HG03520 (cell line): ENCODE data around the gene FOXP1.

ENCODE experiments used
- ATAC-seq: cut with Tn5 transposase; IDR thresholded peaks from one replicate; pipeline ENCODE4 v1.9.1; 2021; ENCODE audit warnings: mild to moderate bottlenecking, moderate library complexity; ENCODE audit not compliant: unreplicated experiment

Gene FOXP1

GRCh38 chr3:71003511-71003910 lies 580.0 kb downstream of the FOXP1 start:
- ATAC-seq: no peak

- no peak for ATAC-seq
These were observed 581.2 kb downstream of the FOXP1 start for GRCh38 chr3:71002298-71002697.

- no peak for ATAC-seq
These were observed 582.2 kb downstream of the FOXP1 start for GRCh38 chr3:71001303-71001830.

GRCh38 chr3:71000483-71000882 lies 583.0 kb downstream of the FOXP1 start:
- no peak for ATAC-seq

- ATAC-seq: no peak
These were observed 583.8 kb downstream of the FOXP1 start for GRCh38 chr3:70999730-71000129.

GRCh38 chr3:70996082-70996481 lies 587.4 kb downstream of the FOXP1 start:
- ATAC-seq: no peak

- ATAC-seq: no peak
These were observed 588.9 kb downstream of the FOXP1 start for GRCh38 chr3:70994644-70995043.

- no peak for ATAC-seq
These were observed 590.8 kb downstream of the FOXP1 start for GRCh38 chr3:70992562-70993204.

GRCh38 chr3:70992131-70992530 lies 591.4 kb downstream of the FOXP1 start:
- no peak for ATAC-seq

- ATAC-seq: no peak
These were observed 592.8 kb downstream of the FOXP1 start for GRCh38 chr3:70990723-70991122.

- ATAC-seq: no peak
These were observed 593.3 kb downstream of the FOXP1 start for GRCh38 chr3:70990185-70990584.

GRCh38 chr3:70989174-70989573 lies 594.4 kb downstream of the FOXP1 start:
- no peak for ATAC-seq

GRCh38 chr3:70988111-70988510 lies 595.4 kb downstream of the FOXP1 start:
- no peak for ATAC-seq

- ATAC-seq: no peak
These were observed 598.0 kb downstream of the FOXP1 start for GRCh38 chr3:70985572-70985971.

GRCh38 chr3:70984776-70985482 lies 598.6 kb downstream of the FOXP1 start:
- no peak for ATAC-seq

- no peak for ATAC-seq
These were observed 600.8 kb downstream of the FOXP1 start for GRCh38 chr3:70982700-70983140.

- no peak for ATAC-seq
These were observed 601.2 kb downstream of the FOXP1 start for GRCh38 chr3:70982284-70982683.

GRCh38 chr3:70981231-70981880 lies 602.2 kb downstream of the FOXP1 start:
- ATAC-seq: no peak

GRCh38 chr3:70980646-70981170 lies 602.8 kb downstream of the FOXP1 start:
- ATAC-seq: no peak

GRCh38 chr3:70979983-70980645 lies 603.4 kb downstream of the FOXP1 start:
- no peak for ATAC-seq

GRCh38 chr3:70977712-70978111 lies 605.8 kb downstream of the FOXP1 start:
- ATAC-seq: no peak
